ENCODE measurements around the gene SETD2. TPM values are rescaled to one million over a fixed set of nuclear protein-coding genes. Genes with fewer than 3 reads are reported as not detected.

Gene SETD2
- polyA plus RNA-seq, 3 donors, result 3.1 to 22.4 (median 7.5) TPM

- Histone ChIP-seq H3K9me3 (replicated peaks in 1 of 2; ENCODE audit: control insufficient read depth in 1 of 2, insufficient read depth in 1 of 2, low read length in 2 of 2) (no peaks in the 10 kb centered on the region), H3K4me2 (replicated peaks; ENCODE audit: extremely low read depth, low read length, poor library complexity, severe bottlenecking) (no peak overlapping the region), H3K36me3 (replicated peaks in 1 of 2; ENCODE audit: control insufficient read depth in 1 of 2, insufficient read depth in 2 of 2, low read length in 2 of 2) (peaks cover 12 to 36% of the 10 kb centered on the region in 2 donors), H3K4me3 (replicated peaks in 1 of 3; ENCODE audit: low read depth in 2 of 3, low read length in 3 of 3) (no peak overlapping the region), H3K79me2 (ENCODE audit: insufficient read depth, low read length) (peaks cover 90% of the 10 kb centered on the region), H2AFZ (ENCODE audit: insufficient read depth, low read depth, low read length, poor library complexity, severe bottlenecking) (no peak overlapping the region), H3K27me3 (ENCODE audit: control insufficient read depth in 2 of 2, insufficient read depth in 2 of 2, low read length in 2 of 2) (no peaks in the 10 kb centered on the region), H3K27ac (ENCODE audit: low read depth in 1 of 2, low read length in 2 of 2) (peak overlapping the region in 1 of 2 donors; percentile 63), H3K4me1 (ENCODE audit: control insufficient read depth in 1 of 2, insufficient read depth in 2 of 2, low read length in 2 of 2) (peaks cover 45 to 75% of the 10 kb centered on the region in 2 donors), H3K9ac (ENCODE audit: insufficient read depth, low read length, poor library complexity, severe bottlenecking) (no peak overlapping the region), H4K20me1 (ENCODE audit: insufficient read depth, low read length) (peaks cover 78% of the 10 kb centered on the region)
- peaks cover 0 to 3% (median 0%) of the 10 kb centered on the region in 7 donors for H3K9me3 Mint-ChIP-seq
- H3K36me3 Mint-ChIP-seq, result peaks cover 54 to 61% of the 10 kb centered on the region in 2 donors
- H3K27ac Mint-ChIP-seq, result peak overlapping the region in 5 of 7 donors; percentile 30 to 90 (median 67)
- TF ChIP-seq, protein P1, sequence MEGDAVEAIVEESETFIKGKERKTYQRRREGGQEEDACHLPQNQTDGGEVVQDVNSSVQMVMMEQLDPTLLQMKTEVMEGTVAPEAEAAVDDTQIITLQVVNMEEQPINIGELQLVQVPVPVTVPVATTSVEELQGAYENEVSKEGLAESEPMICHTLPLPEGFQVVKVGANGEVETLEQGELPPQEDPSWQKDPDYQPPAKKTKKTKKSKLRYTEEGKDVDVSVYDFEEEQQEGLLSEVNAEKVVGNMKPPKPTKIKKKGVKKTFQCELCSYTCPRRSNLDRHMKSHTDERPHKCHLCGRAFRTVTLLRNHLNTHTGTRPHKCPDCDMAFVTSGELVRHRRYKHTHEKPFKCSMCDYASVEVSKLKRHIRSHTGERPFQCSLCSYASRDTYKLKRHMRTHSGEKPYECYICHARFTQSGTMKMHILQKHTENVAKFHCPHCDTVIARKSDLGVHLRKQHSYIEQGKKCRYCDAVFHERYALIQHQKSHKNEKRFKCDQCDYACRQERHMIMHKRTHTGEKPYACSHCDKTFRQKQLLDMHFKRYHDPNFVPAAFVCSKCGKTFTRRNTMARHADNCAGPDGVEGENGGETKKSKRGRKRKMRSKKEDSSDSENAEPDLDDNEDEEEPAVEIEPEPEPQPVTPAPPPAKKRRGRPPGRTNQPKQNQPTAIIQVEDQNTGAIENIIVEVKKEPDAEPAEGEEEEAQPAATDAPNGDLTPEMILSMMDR (IDR thresholded peaks at IDR 0.05), result no peak
- intact Hi-C loops (cut with micrococcal nuclease), result loop anchor here in 1 of 2 donors (5.0 kb wide), 1 partner anchor 40 kb away; no protein-coding TSS in a partner anchor
- 77% methylated on average over 5 of the region's 5 CpGs for WGBS (ENCODE audit: insufficient coverage)
- H3K27me3 Mint-ChIP-seq (ENCODE audit: low read depth in 3 of 3), result peaks cover 0 to 2% (median 0%) of the 10 kb centered on the region in 3 donors
- no peak overlapping the region for H3K4me3 Mint-ChIP-seq
- DNase-seq, result no peak
- H3K4me1 Mint-ChIP-seq, result peaks cover 84% of the 10 kb centered on the region
These were observed 197.1 kb downstream of the SETD2 start for GRCh38 chr3:46966811-46967210.

Small RNAs within 50 kb of the gene (small RNA-seq; reads per million reads assigned to genes)
- gene MRPL57P3 (ENCODE audit: insufficient read length, low read depth), result not detected

Other genes with a start within 250 kb of the SETD2 start
- 10 to 100 TPM; 50.1 to 70.7 (median 55.8) TPM for gene CCDC12, start 187.4 kb downstream of the SETD2 start, polyA plus RNA-seq
- 100 to 1,000 TPM in 1 of 3 donors, 10 to 100 TPM in 2; 10.4 to 622 (median 17.3) TPM for gene NBEAL2, start 184.4 kb downstream of the SETD2 start, polyA plus RNA-seq
- 1 to 10 TPM; 2.4 to 5.1 (median 3.8) TPM for gene KIF9, start 118.7 kb upstream of the SETD2 start, polyA plus RNA-seq
- 10 to 100 TPM; 43.4 to 63.3 (median 45.3) TPM for gene KLHL18, start 118.8 kb upstream of the SETD2 start, polyA plus RNA-seq
- gene PTPN23, start 216.9 kb upstream of the SETD2 start, polyA plus RNA-seq, result 10 to 100 TPM in 1 of 3 donors, 1 to 10 TPM in 2; 1.2 to 13.7 (median 1.3) TPM